ENCODE data around the gene BACE1. TPM values are rescaled to one million over a fixed set of nuclear protein-coding genes. Genes with fewer than 3 reads are reported as not detected.
A peak's percentile ranks its signal among the peaks of the same experiment; 100 is the strongest.

Gene BACE1
- total and polyA plus RNA-seq, 2 of the 13 experiments (the other 11 are each of a cell fraction or from before 2014, with no cell fraction given) = 7.5 to 17.9 TPM

- TF ChIP-seq YEATS4 (CRISPR knock-in tag; IDR thresholded peaks at IDR 0.05; ENCODE audit: borderline replicate concordance) (peak; percentile 38; the same call in 1 of the 2 replicates), ZNF572 (CRISPR knock-in tag; IDR thresholded peaks at IDR 0.05) (no peak), RFXAP (CRISPR knock-in tag; IDR thresholded peaks at IDR 0.05; ENCODE audit: borderline replicate concordance) (peak; percentile 99), ZNF780A (CRISPR knock-in tag; IDR thresholded peaks at IDR 0.05) (peak; percentile 49; the same call in 1 of the 2 replicates), MTA3 (CRISPR knock-in tag; IDR thresholded peaks at IDR 0.05) (no peak), SPEN (CRISPR knock-in tag; IDR thresholded peaks at IDR 0.05; ENCODE audit: low read depth) (peak; percentile 47; the same call in 1 of the 2 replicates), ZNF329 (CRISPR knock-in tag; IDR thresholded peaks at IDR 0.05; ENCODE audit: low read depth) (no peak), ZNF724P (CRISPR knock-in tag; IDR thresholded peaks at IDR 0.05; ENCODE audit: borderline replicate concordance) (no peak), RORA (CRISPR knock-in tag; IDR thresholded peaks at IDR 0.05) (no peak), ZNF629 (CRISPR knock-in tag; conservative IDR thresholded peaks at IDR 0.05) (no peak), PHF20 (CRISPR knock-in tag; IDR thresholded peaks at IDR 0.05) (peak; percentile 37), HNF4G (IDR thresholded peaks at IDR 0.05; ENCODE audit: borderline replicate concordance, low read depth, low read length) (no peak), HNF4G (CRISPR knock-in tag; IDR thresholded peaks at IDR 0.05; ENCODE audit: borderline replicate concordance, low read depth) (no peak), ZNF143 (CRISPR knock-in tag; IDR thresholded peaks at IDR 0.05) (peak; percentile 90), CREB1 (IDR thresholded peaks at IDR 0.05) (peak; percentile 64), CREB1 (CRISPR knock-in tag; IDR thresholded peaks at IDR 0.05) (peak; percentile 88), SMAD3 (CRISPR knock-in tag; IDR thresholded peaks at IDR 0.05) (no peak), LCORL (IDR thresholded peaks at IDR 0.05) (no peak), LCORL (CRISPR knock-in tag; IDR thresholded peaks at IDR 0.05) (peak; percentile 26; the same call in 1 of the 2 replicates), ZNF605 (CRISPR knock-in tag; IDR thresholded peaks at IDR 0.05) (peak; percentile 57; the same call in 1 of the 2 replicates), ZNF558 (CRISPR knock-in tag; IDR thresholded peaks at IDR 0.05; ENCODE audit: borderline replicate concordance) (no peak)
- TF ChIP-seq, protein P1, sequence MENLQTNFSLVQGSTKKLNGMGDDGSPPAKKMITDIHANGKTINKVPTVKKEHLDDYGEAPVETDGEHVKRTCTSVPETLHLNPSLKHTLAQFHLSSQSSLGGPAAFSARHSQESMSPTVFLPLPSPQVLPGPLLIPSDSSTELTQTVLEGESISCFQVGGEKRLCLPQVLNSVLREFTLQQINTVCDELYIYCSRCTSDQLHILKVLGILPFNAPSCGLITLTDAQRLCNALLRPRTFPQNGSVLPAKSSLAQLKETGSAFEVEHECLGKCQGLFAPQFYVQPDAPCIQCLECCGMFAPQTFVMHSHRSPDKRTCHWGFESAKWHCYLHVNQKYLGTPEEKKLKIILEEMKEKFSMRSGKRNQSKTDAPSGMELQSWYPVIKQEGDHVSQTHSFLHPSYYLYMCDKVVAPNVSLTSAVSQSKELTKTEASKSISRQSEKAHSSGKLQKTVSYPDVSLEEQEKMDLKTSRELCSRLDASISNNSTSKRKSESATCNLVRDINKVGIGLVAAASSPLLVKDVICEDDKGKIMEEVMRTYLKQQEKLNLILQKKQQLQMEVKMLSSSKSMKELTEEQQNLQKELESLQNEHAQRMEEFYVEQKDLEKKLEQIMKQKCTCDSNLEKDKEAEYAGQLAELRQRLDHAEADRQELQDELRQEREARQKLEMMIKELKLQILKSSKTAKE (CRISPR knock-in tag; IDR thresholded peaks at IDR 0.05; ENCODE audit: borderline replicate concordance) = 0 out of 2 replicates have a peak, but pooled peaks have one; percentile 19
- TF ChIP-seq, protein P2, sequence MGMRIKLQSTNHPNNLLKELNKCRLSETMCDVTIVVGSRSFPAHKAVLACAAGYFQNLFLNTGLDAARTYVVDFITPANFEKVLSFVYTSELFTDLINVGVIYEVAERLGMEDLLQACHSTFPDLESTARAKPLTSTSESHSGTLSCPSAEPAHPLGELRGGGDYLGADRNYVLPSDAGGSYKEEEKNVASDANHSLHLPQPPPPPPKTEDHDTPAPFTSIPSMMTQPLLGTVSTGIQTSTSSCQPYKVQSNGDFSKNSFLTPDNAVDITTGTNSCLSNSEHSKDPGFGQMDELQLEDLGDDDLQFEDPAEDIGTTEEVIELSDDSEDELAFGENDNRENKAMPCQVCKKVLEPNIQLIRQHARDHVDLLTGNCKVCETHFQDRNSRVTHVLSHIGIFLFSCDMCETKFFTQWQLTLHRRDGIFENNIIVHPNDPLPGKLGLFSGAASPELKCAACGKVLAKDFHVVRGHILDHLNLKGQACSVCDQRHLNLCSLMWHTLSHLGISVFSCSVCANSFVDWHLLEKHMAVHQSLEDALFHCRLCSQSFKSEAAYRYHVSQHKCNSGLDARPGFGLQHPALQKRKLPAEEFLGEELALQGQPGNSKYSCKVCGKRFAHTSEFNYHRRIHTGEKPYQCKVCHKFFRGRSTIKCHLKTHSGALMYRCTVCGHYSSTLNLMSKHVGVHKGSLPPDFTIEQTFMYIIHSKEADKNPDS (CRISPR knock-in tag; IDR thresholded peaks at IDR 0.05) = no peak
- TF ChIP-seq, protein P3, sequence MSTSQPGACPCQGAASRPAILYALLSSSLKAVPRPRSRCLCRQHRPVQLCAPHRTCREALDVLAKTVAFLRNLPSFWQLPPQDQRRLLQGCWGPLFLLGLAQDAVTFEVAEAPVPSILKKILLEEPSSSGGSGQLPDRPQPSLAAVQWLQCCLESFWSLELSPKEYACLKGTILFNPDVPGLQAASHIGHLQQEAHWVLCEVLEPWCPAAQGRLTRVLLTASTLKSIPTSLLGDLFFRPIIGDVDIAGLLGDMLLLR (CRISPR knock-in tag; IDR thresholded peaks at IDR 0.05) = peak; percentile 79; the same call in 1 of the 2 replicates
- TF ChIP-seq, protein P4, sequence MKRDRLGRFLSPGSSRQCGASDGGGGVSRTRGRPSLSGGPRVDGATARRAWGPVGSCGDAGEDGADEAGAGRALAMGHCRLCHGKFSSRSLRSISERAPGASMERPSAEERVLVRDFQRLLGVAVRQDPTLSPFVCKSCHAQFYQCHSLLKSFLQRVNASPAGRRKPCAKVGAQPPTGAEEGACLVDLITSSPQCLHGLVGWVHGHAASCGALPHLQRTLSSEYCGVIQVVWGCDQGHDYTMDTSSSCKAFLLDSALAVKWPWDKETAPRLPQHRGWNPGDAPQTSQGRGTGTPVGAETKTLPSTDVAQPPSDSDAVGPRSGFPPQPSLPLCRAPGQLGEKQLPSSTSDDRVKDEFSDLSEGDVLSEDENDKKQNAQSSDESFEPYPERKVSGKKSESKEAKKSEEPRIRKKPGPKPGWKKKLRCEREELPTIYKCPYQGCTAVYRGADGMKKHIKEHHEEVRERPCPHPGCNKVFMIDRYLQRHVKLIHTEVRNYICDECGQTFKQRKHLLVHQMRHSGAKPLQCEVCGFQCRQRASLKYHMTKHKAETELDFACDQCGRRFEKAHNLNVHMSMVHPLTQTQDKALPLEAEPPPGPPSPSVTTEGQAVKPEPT (CRISPR knock-in tag; IDR thresholded peaks at IDR 0.05; ENCODE audit: low read depth) = 0 out of 2 replicates have a peak, but pooled peaks have one; percentile 14
These were observed 11.7 kb upstream of the BACE1 start, which contains the start of gene CEP164 (continued) for GRCh38 chr11:117327567-117328374.
